ENCODE measurements around the gene ENTPD1.

ENTPD1 gene

DNA sequence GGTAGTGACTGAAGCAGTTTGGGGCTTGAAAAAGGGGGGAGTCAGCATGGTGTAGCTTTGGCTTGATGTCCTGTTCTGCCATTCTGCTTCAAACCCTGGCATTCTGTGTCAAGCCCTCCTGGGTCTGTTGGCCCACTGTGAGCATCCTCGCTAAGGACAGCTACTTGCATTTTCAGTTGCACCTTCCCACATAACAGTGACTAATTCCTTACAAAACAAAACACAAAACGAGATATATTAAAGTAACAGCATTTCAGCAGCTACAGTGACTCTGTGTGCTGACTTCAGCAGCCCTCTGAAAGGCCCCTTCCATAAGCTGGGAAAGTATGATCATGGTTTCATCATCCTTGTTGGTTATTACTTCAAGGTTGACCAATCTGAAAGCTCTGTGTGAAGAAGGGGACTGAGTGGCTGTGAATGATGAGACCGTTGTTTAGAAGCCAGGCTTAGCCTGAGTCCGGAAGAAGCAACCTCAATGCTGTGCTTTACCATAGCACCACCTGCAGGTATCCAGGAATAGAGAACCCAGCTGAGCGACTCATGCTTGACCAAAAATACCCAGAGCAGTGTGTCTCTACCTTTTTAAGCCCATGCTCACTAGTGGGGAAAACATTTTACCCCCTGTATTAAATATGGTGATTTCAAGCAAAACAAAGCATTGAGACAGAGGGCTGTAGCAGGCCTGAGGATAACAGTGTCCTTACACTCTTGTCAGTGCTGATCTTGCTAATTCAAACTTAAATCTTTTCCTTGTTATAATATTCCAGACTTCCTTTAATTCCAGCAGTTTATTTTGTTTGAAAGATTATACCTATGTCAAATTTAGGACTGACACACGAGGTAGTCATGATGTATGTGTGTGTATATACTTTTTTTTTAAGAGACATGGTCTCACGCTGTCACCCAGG, 109.2 kb downstream of the ENTPD1 start:
- no peak for TF ChIP-seq ZFX (IDR thresholded peaks at IDR 0.05; ENCODE audit: borderline replicate concordance)
- TF ChIP-seq, protein P1, sequence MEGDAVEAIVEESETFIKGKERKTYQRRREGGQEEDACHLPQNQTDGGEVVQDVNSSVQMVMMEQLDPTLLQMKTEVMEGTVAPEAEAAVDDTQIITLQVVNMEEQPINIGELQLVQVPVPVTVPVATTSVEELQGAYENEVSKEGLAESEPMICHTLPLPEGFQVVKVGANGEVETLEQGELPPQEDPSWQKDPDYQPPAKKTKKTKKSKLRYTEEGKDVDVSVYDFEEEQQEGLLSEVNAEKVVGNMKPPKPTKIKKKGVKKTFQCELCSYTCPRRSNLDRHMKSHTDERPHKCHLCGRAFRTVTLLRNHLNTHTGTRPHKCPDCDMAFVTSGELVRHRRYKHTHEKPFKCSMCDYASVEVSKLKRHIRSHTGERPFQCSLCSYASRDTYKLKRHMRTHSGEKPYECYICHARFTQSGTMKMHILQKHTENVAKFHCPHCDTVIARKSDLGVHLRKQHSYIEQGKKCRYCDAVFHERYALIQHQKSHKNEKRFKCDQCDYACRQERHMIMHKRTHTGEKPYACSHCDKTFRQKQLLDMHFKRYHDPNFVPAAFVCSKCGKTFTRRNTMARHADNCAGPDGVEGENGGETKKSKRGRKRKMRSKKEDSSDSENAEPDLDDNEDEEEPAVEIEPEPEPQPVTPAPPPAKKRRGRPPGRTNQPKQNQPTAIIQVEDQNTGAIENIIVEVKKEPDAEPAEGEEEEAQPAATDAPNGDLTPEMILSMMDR (IDR thresholded peaks at IDR 0.05), result peak; percentile 69
- no peak overlapping the region for H3K27ac ChIP-seq

DNA sequence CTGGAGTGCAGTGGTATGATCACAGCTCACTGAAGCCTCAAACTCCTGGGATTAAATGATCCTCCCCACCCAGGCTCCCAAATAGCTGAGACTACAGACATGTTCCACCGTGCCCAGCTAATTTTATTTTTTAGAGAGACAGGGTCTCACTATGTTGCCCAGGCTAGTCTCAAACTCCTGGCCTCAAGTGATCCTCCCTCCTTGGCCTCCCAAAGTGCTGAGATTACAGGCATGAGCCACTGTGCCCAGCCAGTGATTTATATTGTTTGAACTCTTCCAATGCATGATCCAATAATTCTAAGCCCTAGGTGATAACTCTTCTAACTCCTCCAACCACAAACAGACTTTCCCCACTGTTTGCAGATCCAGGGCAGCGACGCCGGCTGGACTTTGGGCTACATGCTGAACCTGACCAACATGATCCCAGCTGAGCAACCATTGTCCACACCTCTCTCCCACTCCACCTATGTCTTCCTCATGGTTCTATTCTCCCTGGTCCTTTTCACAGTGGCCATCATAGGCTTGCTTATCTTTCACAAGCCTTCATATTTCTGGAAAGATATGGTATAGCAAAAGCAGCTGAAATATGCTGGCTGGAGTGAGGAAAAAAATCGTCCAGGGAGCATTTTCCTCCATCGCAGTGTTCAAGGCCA, 110.0 kb downstream of the ENTPD1 start:
- H3K27ac ChIP-seq, result no peak overlapping the region
- no peak for TF ChIP-seq ZFX (IDR thresholded peaks at IDR 0.05; ENCODE audit: borderline replicate concordance)
- TF ChIP-seq, protein P1 (IDR thresholded peaks at IDR 0.05), result no peak

DNA sequence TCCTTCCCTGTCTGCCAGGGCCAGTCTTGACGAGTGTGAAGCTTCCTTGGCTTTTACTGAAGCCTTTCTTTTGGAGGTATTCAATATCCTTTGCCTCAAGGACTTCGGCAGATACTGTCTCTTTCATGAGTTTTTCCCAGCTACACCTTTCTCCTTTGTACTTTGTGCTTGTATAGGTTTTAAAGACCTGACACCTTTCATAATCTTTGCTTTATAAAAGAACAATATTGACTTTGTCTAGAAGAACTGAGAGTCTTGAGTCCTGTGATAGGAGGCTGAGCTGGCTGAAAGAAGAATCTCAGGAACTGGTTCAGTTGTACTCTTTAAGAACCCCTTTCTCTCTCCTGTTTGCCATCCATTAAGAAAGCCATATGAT, 110.5 kb downstream of the ENTPD1 start:
- no peak overlapping the region for H3K27ac ChIP-seq
- TF ChIP-seq ZFX (IDR thresholded peaks at IDR 0.05; ENCODE audit: borderline replicate concordance), result no peak
- TF ChIP-seq, protein P1 (IDR thresholded peaks at IDR 0.05), result no peak

DNA sequence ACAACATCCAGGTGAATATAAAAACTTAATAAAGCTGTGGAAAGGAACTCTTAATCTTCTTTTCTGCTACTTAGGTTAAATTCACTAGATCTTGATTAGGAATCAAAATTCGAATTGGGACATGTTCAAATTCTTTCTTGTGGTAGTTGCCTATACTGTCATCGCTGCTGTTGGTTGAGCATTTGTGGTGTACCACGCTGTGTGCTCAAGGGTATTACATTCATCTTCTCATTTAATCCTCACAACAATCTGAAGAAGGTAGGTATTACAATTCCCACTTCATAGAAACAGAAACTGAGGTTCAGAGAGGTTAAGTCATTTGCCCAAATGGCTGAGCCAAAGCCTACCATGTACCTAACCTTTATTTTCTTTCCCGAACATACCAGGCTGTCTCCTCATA, 111.9 kb downstream of the ENTPD1 start:
- no peak for TF ChIP-seq ZFX (IDR thresholded peaks at IDR 0.05; ENCODE audit: borderline replicate concordance)
- TF ChIP-seq, protein P1 (IDR thresholded peaks at IDR 0.05), result no peak

DNA sequence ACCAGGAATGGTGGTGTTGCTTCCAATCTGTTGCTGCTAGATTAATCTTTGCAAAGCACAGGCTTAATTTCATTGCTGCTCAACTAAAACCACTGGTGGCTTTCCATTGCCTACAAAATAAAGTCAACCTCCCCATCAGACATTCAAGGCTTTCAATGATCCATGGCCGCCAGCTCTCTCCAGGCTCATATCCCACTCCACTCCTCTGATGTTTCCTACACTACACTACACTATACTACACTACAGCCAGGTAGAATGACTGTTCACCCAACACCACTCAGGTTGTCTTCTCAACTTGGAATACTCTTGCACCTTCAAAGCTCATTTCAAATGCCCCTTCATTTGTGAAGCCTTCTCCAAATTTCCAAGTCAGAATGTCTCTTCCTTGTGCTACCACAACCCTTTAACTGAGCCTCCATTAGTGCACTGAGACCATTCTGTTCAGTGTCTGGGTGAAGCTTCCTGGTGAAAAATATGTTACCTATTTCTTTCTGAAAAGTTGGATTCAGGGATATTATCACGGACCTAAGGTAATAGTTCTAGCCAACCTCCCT, 116.3 kb downstream of the ENTPD1 start:
- no peak overlapping the region for H3K27ac ChIP-seq
- TF ChIP-seq, protein P1 (IDR thresholded peaks at IDR 0.05), result no peak
- no peak for TF ChIP-seq ZFX (IDR thresholded peaks at IDR 0.05; ENCODE audit: borderline replicate concordance)

More for the DNA sequence above, 111.9 kb downstream of the ENTPD1 start:
- H3K27ac ChIP-seq, result no peak overlapping the region

DNA sequence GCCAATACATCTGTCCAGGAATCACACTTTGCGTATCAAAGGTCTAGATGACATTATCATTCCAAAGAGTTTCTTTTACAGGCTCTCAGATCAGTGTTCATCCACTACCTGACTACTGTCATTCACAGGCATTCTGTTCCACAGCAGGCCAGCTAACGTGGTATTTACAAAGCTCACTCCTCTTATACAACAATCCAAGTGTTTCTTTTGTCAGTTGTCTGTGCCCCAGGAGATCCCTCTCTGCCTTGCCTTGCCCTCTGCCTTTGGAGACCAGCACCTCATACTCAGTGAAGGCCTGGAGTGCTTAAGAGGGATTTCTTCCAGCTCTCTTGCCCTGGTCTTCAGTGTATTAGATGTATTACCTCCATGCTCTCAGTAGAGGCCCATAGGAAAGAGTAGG, 117.2 kb downstream of the ENTPD1 start:
- H3K27ac ChIP-seq, result no peak overlapping the region
- no peak for TF ChIP-seq ZFX (IDR thresholded peaks at IDR 0.05; ENCODE audit: borderline replicate concordance)
- TF ChIP-seq, protein P1 (IDR thresholded peaks at IDR 0.05), result no peak
